HG03354 (cell line): ENCODE data around the gene TTYH1.

Experiments used
- ATAC-seq: cut with Tn5 transposase; IDR thresholded peaks from one replicate; pipeline ENCODE4 v1.9.1; 2021; ENCODE audit warnings: mild to moderate bottlenecking; ENCODE audit not compliant: unreplicated experiment, poor library complexity, severe bottlenecking

Gene TTYH1

DNA sequence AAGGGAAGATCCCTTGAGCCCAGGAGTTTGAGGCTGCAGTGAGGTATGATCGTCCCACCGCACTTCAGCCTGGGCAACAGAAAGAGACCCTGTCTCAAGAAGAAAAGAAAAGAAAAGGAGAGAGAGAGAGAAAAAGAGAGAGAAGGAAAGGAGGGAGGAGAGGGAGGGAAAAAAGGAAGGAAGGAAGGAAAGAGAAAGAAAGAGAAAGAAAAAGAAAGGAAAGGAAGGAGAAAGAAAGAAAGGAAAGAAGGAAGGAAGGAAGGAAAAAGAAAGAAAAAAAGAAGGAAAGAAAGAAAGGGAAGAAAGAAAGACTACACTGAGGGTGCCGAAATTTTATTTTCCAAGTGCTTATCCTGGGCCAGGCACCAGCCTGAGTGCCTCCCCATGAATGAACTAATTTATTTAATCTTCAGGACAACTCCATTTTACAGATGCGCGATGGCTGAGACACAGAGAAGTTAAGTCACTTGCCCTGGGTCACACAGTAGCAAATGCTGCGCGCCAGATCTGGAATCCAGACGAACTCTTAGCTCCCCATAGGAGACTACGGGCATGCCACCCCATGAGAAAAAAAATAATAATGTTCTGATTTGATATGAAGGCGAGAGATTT, 55.1 kb downstream of the TTYH1 start:
- ATAC-seq = no peak

DNA sequence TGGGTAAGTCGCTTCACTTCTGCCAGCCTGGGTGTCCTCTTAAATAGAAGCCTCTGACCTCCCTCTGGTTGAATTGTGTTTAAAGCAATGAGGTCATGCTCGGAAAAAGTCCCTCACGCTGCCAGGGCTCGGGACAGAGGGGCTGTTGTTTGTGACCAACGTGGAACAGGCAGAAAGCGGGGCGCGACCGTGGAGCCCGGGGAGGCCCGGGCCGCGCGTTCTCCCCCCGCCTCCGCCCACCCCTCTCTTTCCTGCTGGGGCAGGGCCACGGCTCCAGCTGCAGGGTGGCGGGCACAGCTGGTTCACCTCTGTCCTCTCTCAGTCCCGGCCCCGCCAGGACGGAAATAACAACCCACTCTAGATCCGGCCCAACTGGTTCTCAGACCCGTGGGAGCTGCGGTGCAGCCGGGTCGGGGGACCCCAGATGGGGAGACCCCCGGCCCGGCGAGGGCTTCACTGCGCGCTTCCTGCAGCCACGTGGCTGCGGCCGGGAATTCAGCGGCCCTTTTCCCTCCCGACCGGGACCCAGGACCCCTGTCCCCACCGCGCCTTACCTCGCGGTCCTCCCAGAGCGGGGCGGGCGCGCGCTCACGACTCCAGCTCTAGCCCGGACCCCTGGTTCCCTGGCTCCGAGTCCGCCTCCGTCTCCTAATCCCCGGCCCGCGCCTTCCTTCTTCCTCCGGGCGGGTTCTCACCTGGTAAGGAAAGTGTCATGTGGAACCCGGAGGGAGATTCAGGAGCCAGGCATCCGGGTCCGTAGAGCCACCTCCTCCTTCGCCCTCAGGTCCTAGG, 55.9 kb downstream of the TTYH1 start:
- ATAC-seq = no peak

- no peak for ATAC-seq
Observed at GRCh38 chr19:54473071-54473891, 58.0 kb downstream of the TTYH1 start, which contains the start of gene CDC42EP5. TSS of gene CDC42EP5 (minus strand) at chr19:54473296. CDS start at chr19:54465547, 7,749 bp downstream.

DNA sequence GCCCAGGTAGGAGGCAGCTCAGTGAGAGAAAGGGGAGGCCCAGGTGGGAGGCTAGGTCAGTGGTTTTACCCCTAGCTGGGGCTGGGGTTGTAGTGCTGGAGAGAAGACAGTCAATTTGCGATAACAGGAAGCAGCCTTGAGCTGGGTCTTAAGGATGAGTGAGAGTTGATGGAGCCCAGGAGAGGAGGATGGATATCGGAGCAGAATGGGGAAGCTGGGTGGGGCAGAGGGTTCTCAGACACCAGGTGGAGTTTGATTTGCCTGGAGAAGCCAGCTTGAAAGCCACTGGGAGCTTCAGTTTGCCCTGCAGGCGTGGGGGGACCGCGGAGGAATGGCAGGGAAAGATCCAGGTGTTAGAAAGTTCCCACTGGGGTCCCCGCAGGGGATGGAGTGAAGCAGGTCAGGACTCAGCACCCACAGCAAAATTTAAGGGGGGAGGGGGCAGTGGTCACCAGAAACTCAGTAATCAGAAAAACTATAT, 58.7 kb downstream of the TTYH1 start:
- no peak for ATAC-seq

DNA sequence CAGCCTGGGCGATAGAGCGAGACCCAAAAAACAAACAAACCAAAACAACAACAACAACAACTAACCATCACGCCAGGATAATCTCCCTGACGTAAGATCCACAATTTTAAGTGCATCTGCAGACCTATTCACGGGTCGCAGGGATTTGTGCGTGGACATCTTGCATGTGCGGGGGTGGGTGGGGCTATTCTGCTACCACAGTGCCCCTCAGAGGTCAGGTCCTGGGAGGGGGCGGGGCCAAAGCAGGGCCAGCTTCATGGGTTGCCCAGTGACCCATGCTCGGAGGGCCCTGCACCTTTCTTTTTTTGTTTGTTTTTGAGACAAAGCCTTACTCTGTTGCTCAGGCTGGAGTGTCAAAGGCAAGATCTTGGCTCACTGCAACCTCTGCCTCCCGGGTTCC, 60.4 kb downstream of the TTYH1 start:
- no peak for ATAC-seq

GRCh38 chr19:54477650-54478049, 62.4 kb downstream of the TTYH1 start:
- no peak for ATAC-seq

- ATAC-seq = no peak
Observed at GRCh38 chr19:54478677-54479266, 63.5 kb downstream of the TTYH1 start.

DNA sequence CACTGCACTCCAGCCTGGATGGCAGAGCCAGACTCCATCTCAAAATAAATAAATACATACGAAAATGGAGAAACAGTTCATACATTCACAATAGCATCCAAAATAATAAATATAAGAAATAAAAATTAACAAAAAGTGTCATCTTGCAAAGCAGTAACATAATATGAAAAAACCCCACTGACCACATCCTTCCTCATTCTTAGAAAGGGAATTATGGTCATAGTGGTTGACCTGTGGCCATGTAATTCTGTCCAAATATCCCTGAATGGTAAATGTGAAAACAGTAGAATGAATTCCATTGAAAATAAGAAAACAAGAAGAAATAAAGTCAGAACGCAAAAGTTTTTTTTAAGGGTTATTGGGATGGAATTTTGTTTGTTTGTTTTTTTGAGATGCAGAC, 64.8 kb downstream of the TTYH1 start:
- ATAC-seq = no peak

DNA sequence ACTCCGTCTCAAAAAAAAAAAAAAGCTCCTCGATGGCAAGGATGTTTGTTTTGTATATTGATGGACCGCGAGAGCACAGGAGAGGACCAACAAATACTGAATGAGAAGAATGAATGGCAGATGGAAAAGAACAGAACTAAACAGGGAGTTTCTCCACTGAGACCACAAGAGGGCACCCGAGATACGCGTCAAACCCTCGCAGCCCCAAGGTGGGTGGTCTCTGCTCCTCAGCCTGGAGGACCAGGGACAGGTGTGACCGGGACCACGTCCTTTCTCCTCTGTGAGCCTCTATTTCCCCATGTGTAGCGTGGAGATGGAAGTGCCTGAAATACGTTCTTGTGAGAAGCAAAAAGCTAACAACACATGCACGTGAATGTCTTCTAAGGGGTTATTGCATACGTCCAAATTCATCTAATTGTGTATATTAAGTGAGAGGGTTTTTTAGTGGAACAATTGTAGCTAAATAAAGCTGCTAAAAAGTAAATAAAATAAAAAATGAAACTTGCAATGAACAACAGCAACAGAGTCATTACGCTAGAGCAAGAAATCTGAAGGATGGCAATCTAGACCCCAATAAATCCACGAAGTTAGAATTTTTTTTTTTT, 66.2 kb downstream of the TTYH1 start:
- ATAC-seq = no peak

GRCh38 chr19:54482889-54483288, 67.6 kb downstream of the TTYH1 start:
- ATAC-seq = no peak

DNA sequence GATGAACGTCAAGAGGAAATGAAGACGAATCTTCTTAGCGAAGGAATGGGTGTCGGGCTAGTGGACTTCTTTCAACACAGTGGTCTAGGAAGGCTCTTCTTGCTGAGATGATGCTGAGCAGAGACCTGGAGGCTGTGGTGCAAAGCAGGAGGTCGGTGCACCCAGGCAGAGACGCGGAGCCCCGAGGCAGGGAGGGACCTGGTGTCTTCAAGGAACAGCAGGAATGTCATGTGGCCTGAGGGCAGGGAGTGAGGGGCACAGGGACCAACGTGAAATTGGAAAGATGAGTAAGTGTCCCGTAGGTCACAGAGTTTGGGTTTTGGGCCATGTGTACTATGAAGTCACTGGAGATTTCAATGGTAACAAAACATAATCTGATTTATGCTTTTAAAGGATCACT, 69.2 kb downstream of the TTYH1 start:
- ATAC-seq = no peak

DNA sequence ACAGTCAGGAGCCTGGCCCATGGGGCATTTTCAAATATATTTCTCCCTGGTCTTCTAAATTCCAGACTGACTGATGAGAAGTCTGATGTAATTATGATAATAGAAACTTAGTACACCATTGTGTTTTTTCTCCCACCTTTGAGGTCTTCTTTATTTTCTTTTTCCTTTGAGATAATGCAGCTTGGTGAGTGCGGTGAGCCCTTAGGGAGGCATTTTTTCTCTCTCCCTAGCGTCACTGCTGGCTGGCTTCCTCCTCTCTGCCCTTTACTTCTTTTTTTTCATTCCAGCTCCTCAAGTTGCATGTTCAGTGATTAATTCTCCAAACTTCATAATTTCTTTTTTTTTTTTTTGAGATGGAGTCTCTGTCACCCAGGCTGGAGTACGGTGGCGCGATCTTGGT, 70.6 kb downstream of the TTYH1 start:
- no peak for ATAC-seq
